Lung (tissue), 12 donors: ENCODE measurements around the gene IL3. TPM values are rescaled to one million over a fixed set of nuclear protein-coding genes. Genes with fewer than 3 reads are reported as not detected.

Experiments
- ATAC-seq: fragments of 200-7000 bp; cut with Tn5 transposase; one replicate; pipeline ENCODE4 v1.9.1; 2020; ENCODE audit warnings: moderate number of reproducible peaks; ENCODE audit not compliant: insufficient read depth, low FRiP score
- DNase-seq, 3 donors: peaks; one replicate each; pipeline ENCODE4 v3.0.0-alpha.2; 2013 to 2017
- H3K27ac ChIP-seq, 2 donors: one replicate each; pipeline ENCODE4 v1.5.1; 2013; ENCODE audit warnings: mild to moderate bottlenecking in 2 of 2, moderate library complexity in 2 of 2, control low read depth in 1 of 2, inconsistent platforms in 1 of 2, low read depth in 1 of 2, low read length in 1 of 2
- H3K27me3 ChIP-seq, 3 donors: one replicate each; pipeline ENCODE4 v1.5.1; 2013; ENCODE audit warnings: low read length in 2 of 3; ENCODE audit not compliant: control insufficient read depth in 3 of 3, insufficient read depth in 3 of 3
- H3K36me3 ChIP-seq, 4 donors: one replicate each; pipeline ENCODE4 v1.5.1; 2013; ENCODE audit warnings: low read length in 4 of 4, mild to moderate bottlenecking in 1 of 4, moderate library complexity in 1 of 4; ENCODE audit not compliant: control insufficient read depth in 4 of 4, insufficient read depth in 4 of 4
- H3K4me1 ChIP-seq, 5 donors: one replicate each; pipeline ENCODE4 v1.5.1; 2013; ENCODE audit warnings: low read length in 5 of 5, mild to moderate bottlenecking in 2 of 5, moderate library complexity in 1 of 5; ENCODE audit not compliant: control insufficient read depth in 5 of 5, insufficient read depth in 5 of 5
- H3K4me3 ChIP-seq: one replicate; pipeline ENCODE4 v1.5.1; 2013; ENCODE audit warnings: mild to moderate bottlenecking, control low read depth, moderate library complexity
- H3K9ac ChIP-seq, 2 donors: one replicate each; pipeline ENCODE4 v1.5.1; 2013; ENCODE audit warnings: low read length in 2 of 2, control low read depth in 1 of 2; ENCODE audit not compliant: insufficient read depth in 1 of 2
- H3K9me3 ChIP-seq, 4 donors: one replicate each; pipeline ENCODE4 v1.5.1; 2013; ENCODE audit warnings: low read length in 3 of 4, mild to moderate bottlenecking in 1 of 4, moderate library complexity in 1 of 4; ENCODE audit not compliant: control insufficient read depth in 4 of 4, insufficient read depth in 3 of 4
- CTCF ChIP-seq: IDR thresholded peaks from 2 replicates; pipeline ENCODE4 v1.5.1; 2012; ENCODE audit warnings: mild to moderate bottlenecking; ENCODE audit errors: control extremely low read depth, extremely low read depth
- WGBS, 2 donors: extraction: QIAGEN DNeasy Blood & Tissue Kit; methylation state at CpG; one replicate each; pipeline ENCODE4 v1.1.7; 2013; 5-methylcytosine and 5-hydroxymethylcytosine counted together
- polyA plus RNA-seq, 2 donors: library from polyadenylated mRNA; stranded (reverse); fragments of 200-250 nt; gene quantifications; one replicate each; pipeline ENCODE4 v1.2.1, GENCODE V29; 2013
- total RNA-seq, 2 donors: library from RNA; depleted of rRNA in 1 of 2; stranded (reverse); fragments of >200 nt in 1 of 2; gene quantifications; one replicate each; pipeline ENCODE4 v1.2.1, GENCODE V29; 2014 to 2021
- donor health status: control.
- donor health status: control.
- donor health status: Bipolar disorder and iron deficiency.
- donor health status: healthy.
- donor health status: DM: yes; HTN: yes; CAD: no.

The IL3 gene
- total and polyA plus RNA-seq, 4 donors, result not detected

GRCh38 chr5:132100672-132101261, 40.3 kb downstream of the IL3 start:
- Histone ChIP-seq H3K36me3 (no peaks in the 10 kb centered on the region), H3K4me3 (no peak overlapping the region), H3K9ac (no peak overlapping the region), H3K4me1 (peaks cover 0 to 15% (median 5%) of the 10 kb centered on the region in 5 donors), H3K27me3 (no peaks in the 10 kb centered on the region), H3K27ac (no peak overlapping the region), H3K9me3 (no peaks in the 10 kb centered on the region)
- DNase-seq, result no peak
- 41 to 77% methylated on average over 8 of the region's 8 CpGs for WGBS, 2 donors
- no peak for TF ChIP-seq CTCF
- no peak for ATAC-seq

GRCh38 chr5:132101385-132101880, 41.0 kb downstream of the IL3 start:
- ATAC-seq, result no peak
- Histone ChIP-seq H3K4me3 (no peak overlapping the region), H3K27ac (no peak overlapping the region), H3K9me3 (no peaks in the 10 kb centered on the region), H3K36me3 (no peaks in the 10 kb centered on the region), H3K27me3 (no peaks in the 10 kb centered on the region), H3K4me1 (peaks cover 0 to 15% (median 5%) of the 10 kb centered on the region in 5 donors), H3K9ac (no peak overlapping the region)
- 94 to 96% methylated on average over 6 of the region's 6 CpGs for WGBS, 2 donors
- no peak for DNase-seq
- no peak for TF ChIP-seq CTCF

- no peak for TF ChIP-seq CTCF
- Histone ChIP-seq H3K27ac (no peak overlapping the region), H3K27me3 (no peaks in the 10 kb centered on the region), H3K4me1 (peaks cover 0 to 15% (median 5%) of the 10 kb centered on the region in 5 donors), H3K4me3 (no peak overlapping the region), H3K9ac (no peak overlapping the region), H3K9me3 (no peaks in the 10 kb centered on the region), H3K36me3 (no peaks in the 10 kb centered on the region)
- no peak for DNase-seq
- WGBS, 2 donors, result 82% methylated on average over 5 of the region's 5 CpGs
- no peak for ATAC-seq
Observed at GRCh38 chr5:132102101-132102701, 41.7 kb downstream of the IL3 start.
